Measurements from ENCODE around the gene ZMAT5. TPM values are rescaled to one million over a fixed set of nuclear protein-coding genes. Genes with fewer than 3 reads are reported as not detected.

ZMAT5 gene
- total RNA-seq, 1 donor from 2014 or later = 16.9 TPM

DNA sequence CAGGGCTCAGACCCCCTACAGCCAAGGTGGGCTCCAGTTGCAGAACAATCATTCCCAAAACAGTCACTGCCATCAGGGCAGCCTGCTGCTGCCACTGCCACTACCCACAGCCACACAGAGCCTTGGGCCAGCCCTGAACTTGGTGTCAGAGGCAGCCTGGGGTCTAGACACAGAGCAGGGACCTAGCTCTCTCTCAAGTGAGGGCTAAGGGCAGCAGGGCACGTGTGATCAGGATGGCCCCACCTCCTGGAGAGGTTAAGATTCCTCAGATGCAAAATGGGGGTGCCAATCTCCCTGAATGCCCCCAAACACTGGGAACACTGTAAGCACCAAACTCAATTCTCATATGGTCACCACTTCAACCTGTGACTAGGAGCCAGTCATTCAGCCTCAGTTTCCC lies 31.4 kb downstream of the ZMAT5 start:
- TF ChIP-seq CTCF (IDR thresholded peaks at IDR 0.05; ENCODE audit: partially characterized antibody, unreplicated experiment) = no peak
- no peak for DNase-seq
- no peak overlapping the region for H3K4me3 Mint-ChIP-seq (ENCODE audit: unreplicated experiment)
- no peaks in the 10 kb centered on the region for H3K36me3 Mint-ChIP-seq (ENCODE audit: unreplicated experiment)
- H3K4me1 Mint-ChIP-seq (ENCODE audit: low read depth, unreplicated experiment) = peaks cover 1% of the 10 kb centered on the region
- peaks cover 7% of the 10 kb centered on the region for H3K27me3 Mint-ChIP-seq (ENCODE audit: unreplicated experiment)
- peaks cover 3% of the 10 kb centered on the region for H3K9me3 Mint-ChIP-seq (ENCODE audit: unreplicated experiment)
- H3K27ac Mint-ChIP-seq (ENCODE audit: unreplicated experiment) = no peak overlapping the region

DNA sequence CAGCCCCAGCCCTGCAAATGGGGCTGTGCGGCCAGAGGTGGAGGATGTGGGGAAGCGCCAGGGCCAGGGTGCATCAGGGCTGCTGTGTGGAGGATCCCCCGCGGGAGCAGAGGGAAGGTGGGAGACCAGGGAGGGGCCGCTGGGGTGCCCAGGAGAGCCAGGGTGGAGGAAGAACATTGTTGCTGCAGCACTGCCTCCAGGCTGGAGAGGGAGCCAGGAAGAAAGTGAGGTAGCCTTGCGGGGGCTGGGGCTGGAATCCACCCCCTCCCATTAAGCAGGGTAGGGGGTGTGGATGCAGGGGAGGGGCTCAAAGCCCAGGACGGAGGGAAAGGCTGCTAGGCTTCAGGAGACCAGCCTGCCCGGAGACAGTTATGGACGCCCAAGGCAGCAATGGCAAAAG lies 32.0 kb downstream of the ZMAT5 start:
- peaks cover 7% of the 10 kb centered on the region for H3K27me3 Mint-ChIP-seq (ENCODE audit: unreplicated experiment)
- H3K9me3 Mint-ChIP-seq (ENCODE audit: unreplicated experiment) = peaks cover 3% of the 10 kb centered on the region
- no peak overlapping the region for H3K4me3 Mint-ChIP-seq (ENCODE audit: unreplicated experiment)
- H3K27ac Mint-ChIP-seq (ENCODE audit: unreplicated experiment) = no peak overlapping the region
- no peak for TF ChIP-seq CTCF (IDR thresholded peaks at IDR 0.05; ENCODE audit: partially characterized antibody, unreplicated experiment)
- DNase-seq = no peak
- peaks cover 1% of the 10 kb centered on the region for H3K4me1 Mint-ChIP-seq (ENCODE audit: low read depth, unreplicated experiment)
- no peaks in the 10 kb centered on the region for H3K36me3 Mint-ChIP-seq (ENCODE audit: unreplicated experiment)

DNA sequence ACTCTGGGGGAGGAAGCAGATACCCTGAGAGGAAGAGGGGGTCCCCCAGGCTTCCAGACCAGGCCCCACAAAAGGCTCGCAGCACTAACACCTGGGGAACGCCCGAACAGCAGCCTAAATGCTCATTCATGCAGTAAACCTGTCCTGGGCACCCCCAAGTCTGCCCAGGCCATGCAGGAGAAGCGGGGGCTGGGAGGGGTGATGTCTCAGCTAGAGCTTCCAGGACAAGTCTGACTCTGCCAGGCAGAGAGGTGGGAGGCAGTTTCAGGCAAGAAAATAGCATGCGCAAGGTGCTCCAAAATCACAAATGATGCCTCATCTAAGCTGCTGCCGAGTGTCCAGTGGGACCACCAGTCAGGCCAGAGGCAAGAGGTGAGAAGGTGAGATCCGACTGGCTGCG lies 32.4 kb downstream of the ZMAT5 start:
- H3K27ac Mint-ChIP-seq (ENCODE audit: unreplicated experiment) = no peak overlapping the region
- DNase-seq = no peak
- H3K36me3 Mint-ChIP-seq (ENCODE audit: unreplicated experiment) = no peaks in the 10 kb centered on the region
- H3K9me3 Mint-ChIP-seq (ENCODE audit: unreplicated experiment) = peaks cover 3% of the 10 kb centered on the region
- peaks cover 7% of the 10 kb centered on the region for H3K27me3 Mint-ChIP-seq (ENCODE audit: unreplicated experiment)
- peaks cover 1% of the 10 kb centered on the region for H3K4me1 Mint-ChIP-seq (ENCODE audit: low read depth, unreplicated experiment)
- no peak overlapping the region for H3K4me3 Mint-ChIP-seq (ENCODE audit: unreplicated experiment)
- TF ChIP-seq CTCF (IDR thresholded peaks at IDR 0.05; ENCODE audit: partially characterized antibody, unreplicated experiment) = no peak

DNA sequence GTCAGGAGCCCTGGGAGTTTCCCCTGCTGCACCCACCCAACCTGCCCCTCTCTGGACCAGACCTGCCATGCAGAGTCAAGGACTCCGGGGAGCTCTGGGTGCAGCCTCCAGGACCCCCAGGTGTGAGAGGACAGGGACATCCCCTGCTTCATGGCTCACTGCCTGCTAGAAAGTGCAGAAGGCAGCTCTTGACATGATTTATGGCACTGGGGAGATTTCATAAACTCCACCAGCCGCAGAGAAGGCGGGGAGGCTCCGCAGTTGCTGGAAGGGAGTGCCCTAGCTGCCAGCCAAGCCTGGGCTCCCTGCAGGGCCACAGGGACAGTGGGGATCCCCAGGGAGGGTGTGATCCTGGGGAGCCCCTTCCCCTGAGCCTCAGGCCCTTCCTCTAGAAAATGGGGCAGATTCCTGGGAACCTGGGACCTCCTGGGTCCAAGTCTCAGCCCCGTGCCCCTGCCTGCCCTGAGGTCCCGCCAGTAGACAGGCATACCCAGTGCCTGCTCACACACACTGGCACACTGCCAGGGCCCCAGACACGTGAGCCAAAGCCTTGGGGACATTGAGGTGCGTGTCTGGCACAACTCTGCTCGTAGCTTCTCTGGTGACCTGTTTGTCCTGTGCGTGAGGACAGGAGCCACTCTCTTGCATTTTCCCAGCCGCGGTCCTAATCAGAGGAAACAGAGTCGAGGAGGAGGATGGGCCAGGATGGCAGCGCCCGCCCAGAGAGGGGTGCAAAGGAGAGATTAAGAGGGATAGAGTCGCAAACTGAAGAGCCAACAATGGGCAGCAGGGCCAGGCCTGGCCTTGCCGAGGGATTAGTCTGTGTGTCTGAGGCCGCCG lies 33.2 kb downstream of the ZMAT5 start:
- Mint-ChIP-seq H3K36me3 (ENCODE audit: unreplicated experiment) (no peaks in the 10 kb centered on the region), H3K27me3 (ENCODE audit: unreplicated experiment) (peaks cover 8% of the 10 kb centered on the region), H3K4me1 (ENCODE audit: low read depth, unreplicated experiment) (peaks cover 1% of the 10 kb centered on the region), H3K4me3 (ENCODE audit: unreplicated experiment) (no peak overlapping the region), H3K9me3 (ENCODE audit: unreplicated experiment) (peaks cover 4% of the 10 kb centered on the region), H3K27ac (ENCODE audit: unreplicated experiment) (no peak overlapping the region)
- no peak for DNase-seq
- TF ChIP-seq CTCF (IDR thresholded peaks at IDR 0.05; ENCODE audit: partially characterized antibody, unreplicated experiment) = no peak

DNA sequence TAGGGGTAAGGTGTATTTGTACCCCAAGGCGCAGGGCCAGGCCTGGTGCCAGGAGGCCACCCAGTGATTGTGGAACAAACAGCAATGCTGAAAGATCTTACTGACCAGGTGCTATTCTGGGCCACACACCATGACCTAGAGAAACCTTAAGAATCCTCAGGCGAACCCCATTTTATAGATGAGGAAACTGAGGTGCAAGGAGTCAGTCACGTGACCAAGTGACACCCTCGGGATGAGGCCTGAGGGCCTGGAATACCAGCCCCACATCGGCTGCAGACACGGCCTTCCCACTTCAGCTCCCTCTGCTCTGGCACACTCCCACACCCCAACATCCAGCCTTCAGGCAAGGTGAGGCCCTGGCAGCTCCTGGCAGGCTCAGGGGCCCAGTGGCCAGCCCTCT lies 33.9 kb downstream of the ZMAT5 start:
- Mint-ChIP-seq H3K36me3 (ENCODE audit: unreplicated experiment) (no peaks in the 10 kb centered on the region), H3K9me3 (ENCODE audit: unreplicated experiment) (peaks cover 4% of the 10 kb centered on the region), H3K4me3 (ENCODE audit: unreplicated experiment) (no peak overlapping the region), H3K27me3 (ENCODE audit: unreplicated experiment) (peaks cover 8% of the 10 kb centered on the region), H3K4me1 (ENCODE audit: low read depth, unreplicated experiment) (peaks cover 1% of the 10 kb centered on the region), H3K27ac (ENCODE audit: unreplicated experiment) (no peak overlapping the region)
- no peak for DNase-seq
- no peak for TF ChIP-seq CTCF (IDR thresholded peaks at IDR 0.05; ENCODE audit: partially characterized antibody, unreplicated experiment)
